Measurements from ENCODE around the gene PCDHAC2. TPM values are rescaled to one million over a fixed set of nuclear protein-coding genes. Genes with fewer than 3 reads are reported as not detected.

The PCDHAC2 gene
- total RNA-seq, 4 donors from 2014 or later = 0.78 to 4.2 (median 2.5) TPM

GRCh38 chr5:140992828-140993227 is 26.6 kb downstream of the PCDHAC2 start:
- H3K27me3 ChIP-seq = no peaks in the 10 kb centered on the region
- no peak for TF ChIP-seq EP300 (IDR thresholded peaks at IDR 0.05)
- no peak for TF ChIP-seq CTCF (IDR thresholded peaks at IDR 0.05)
- TF ChIP-seq POLR2A (IDR thresholded peaks at IDR 0.05) = no peak
- no peak overlapping the region for H3K27ac ChIP-seq
- no peak for DNase-seq (ENCODE audit: low spot score in 2 of 2)
- H3K4me1 ChIP-seq = no peaks in the 10 kb centered on the region
- 47 to 57% methylated on average over 2 of the region's 2 CpGs for WGBS, 2 donors
- no peaks in the 10 kb centered on the region for H3K36me3 ChIP-seq
- H3K4me3 ChIP-seq = no peak overlapping the region
- H3K9me3 ChIP-seq = no peaks in the 10 kb centered on the region

- Histone ChIP-seq H3K4me3 (no peak overlapping the region), H3K27me3 (no peaks in the 10 kb centered on the region), H3K27ac (no peak overlapping the region), H3K36me3 (no peaks in the 10 kb centered on the region), H3K9me3 (no peaks in the 10 kb centered on the region), H3K4me1 (peaks cover 0 to 1% (median 0%) of the 10 kb centered on the region in 4 donors)
- TF ChIP-seq CTCF (IDR thresholded peaks at IDR 0.05) = no peak
- TF ChIP-seq POLR2A (IDR thresholded peaks at IDR 0.05) = no peak
- TF ChIP-seq EP300 (IDR thresholded peaks at IDR 0.05) = no peak
- WGBS, 2 donors = 40 to 70% methylated on average over 1 of the region's 1 CpG
- DNase-seq (ENCODE audit: low spot score in 2 of 2) = no peak
Observed at GRCh38 chr5:140996060-140996459, 29.8 kb downstream of the PCDHAC2 start.

- Histone ChIP-seq H3K27ac (no peak overlapping the region), H3K4me3 (no peak overlapping the region), H3K36me3 (no peaks in the 10 kb centered on the region), H3K9me3 (no peaks in the 10 kb centered on the region), H3K4me1 (peaks cover 0 to 14% (median 2%) of the 10 kb centered on the region in 4 donors), H3K27me3 (no peaks in the 10 kb centered on the region)
- TF ChIP-seq EP300 (IDR thresholded peaks at IDR 0.05) = no peak
- TF ChIP-seq CTCF (IDR thresholded peaks at IDR 0.05) = no peak
- TF ChIP-seq POLR2A (IDR thresholded peaks at IDR 0.05) = no peak
- DNase-seq (ENCODE audit: low spot score in 2 of 2) = no peak
- 76 to 77% methylated on average over 2 of the region's 2 CpGs for WGBS, 2 donors
Observed at GRCh38 chr5:140998921-140999410, 32.7 kb downstream of the PCDHAC2 start.

- H3K4me3 ChIP-seq = peak overlapping the region in 3 of 4 donors; percentile 4 to 30 (median 12)
- TF ChIP-seq CTCF (IDR thresholded peaks at IDR 0.05) = no peak
- no peak for TF ChIP-seq POLR2A (IDR thresholded peaks at IDR 0.05)
- TF ChIP-seq EP300 (IDR thresholded peaks at IDR 0.05) = no peak
Observed at GRCh38 chr5:141001446-141001843, 35.2 kb downstream of the PCDHAC2 start.

GRCh38 chr5:141001844-141002604 is 35.7 kb downstream of the PCDHAC2 start:
- no peak for DNase-seq (ENCODE audit: low spot score in 2 of 2)
- no peak overlapping the region for H3K27ac ChIP-seq

More at GRCh38 chr5:141001446-141001843, 35.2 kb downstream of the PCDHAC2 start:
- Histone ChIP-seq H3K4me1 (peaks cover 0 to 14% (median 2%) of the 10 kb centered on the region in 4 donors), H3K27me3 (no peaks in the 10 kb centered on the region), H3K27ac (no peak overlapping the region), H3K9me3 (no peaks in the 10 kb centered on the region), H3K36me3 (no peaks in the 10 kb centered on the region)
- 5 to 6% methylated on average over 9 of the region's 9 CpGs for WGBS, 2 donors
- no peak for DNase-seq (ENCODE audit: low spot score in 2 of 2)

More at GRCh38 chr5:141001844-141002604, 35.7 kb downstream of the PCDHAC2 start:
- Histone ChIP-seq H3K4me1 (peaks cover 0 to 14% (median 2%) of the 10 kb centered on the region in 4 donors), H3K4me3 (peak overlapping the region; percentile 4 to 30 (median 8)), H3K36me3 (no peaks in the 10 kb centered on the region), H3K9me3 (no peaks in the 10 kb centered on the region), H3K27me3 (no peaks in the 10 kb centered on the region)
- 3% methylated on average over 19 of the region's 19 CpGs for WGBS, 2 donors
- TF ChIP-seq CTCF (IDR thresholded peaks at IDR 0.05) (no peak), EP300 (IDR thresholded peaks at IDR 0.05) (no peak), POLR2A (IDR thresholded peaks at IDR 0.05) (no peak)
